GM12864 (cell line): Measurements from ENCODE around the gene RLN2.
A peak's percentile ranks its signal among the peaks of the same experiment; 100 is the strongest.

ENCODE experiments used
- DNase-seq: peaks from one replicate; pipeline ENCODE4 v3.0.0-alpha.2; 2011; ENCODE audit warnings: low read depth
- H3K4me3 ChIP-seq: 2 replicates; pipeline ENCODE4 v1.5.1; 2011; ENCODE audit warnings: mild to moderate bottlenecking, low read depth, low read length, control low read depth
- TF ChIP-seq, protein P1 (sequence below): IDR thresholded peaks from 2 replicates; pipeline ENCODE4 v1.5.1; 2011; ENCODE audit warnings: low read depth, mild to moderate bottlenecking, moderate library complexity, low read length, control low read depth, inconsistent platforms; ENCODE audit errors: missing control alignments

Gene RLN2

GRCh38 chr9:5292141-5292540 lies 12.4 kb downstream of the RLN2 start:
- TF ChIP-seq, protein P1, sequence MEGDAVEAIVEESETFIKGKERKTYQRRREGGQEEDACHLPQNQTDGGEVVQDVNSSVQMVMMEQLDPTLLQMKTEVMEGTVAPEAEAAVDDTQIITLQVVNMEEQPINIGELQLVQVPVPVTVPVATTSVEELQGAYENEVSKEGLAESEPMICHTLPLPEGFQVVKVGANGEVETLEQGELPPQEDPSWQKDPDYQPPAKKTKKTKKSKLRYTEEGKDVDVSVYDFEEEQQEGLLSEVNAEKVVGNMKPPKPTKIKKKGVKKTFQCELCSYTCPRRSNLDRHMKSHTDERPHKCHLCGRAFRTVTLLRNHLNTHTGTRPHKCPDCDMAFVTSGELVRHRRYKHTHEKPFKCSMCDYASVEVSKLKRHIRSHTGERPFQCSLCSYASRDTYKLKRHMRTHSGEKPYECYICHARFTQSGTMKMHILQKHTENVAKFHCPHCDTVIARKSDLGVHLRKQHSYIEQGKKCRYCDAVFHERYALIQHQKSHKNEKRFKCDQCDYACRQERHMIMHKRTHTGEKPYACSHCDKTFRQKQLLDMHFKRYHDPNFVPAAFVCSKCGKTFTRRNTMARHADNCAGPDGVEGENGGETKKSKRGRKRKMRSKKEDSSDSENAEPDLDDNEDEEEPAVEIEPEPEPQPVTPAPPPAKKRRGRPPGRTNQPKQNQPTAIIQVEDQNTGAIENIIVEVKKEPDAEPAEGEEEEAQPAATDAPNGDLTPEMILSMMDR, result no peak
- DNase-seq, result no peak
- no peak overlapping the region for H3K4me3 ChIP-seq

- TF ChIP-seq, protein P1, result no peak
- no peak for DNase-seq
These were observed 15.9 kb downstream of the RLN2 start for GRCh38 chr9:5288591-5288990.

GRCh38 chr9:5286262-5286661 lies 18.3 kb downstream of the RLN2 start:
- TF ChIP-seq, protein P1, result no peak
- no peak overlapping the region for H3K4me3 ChIP-seq
- DNase-seq, result no peak

More at GRCh38 chr9:5288591-5288990, 15.9 kb downstream of the RLN2 start:
- H3K4me3 ChIP-seq, result no peak overlapping the region

- DNase-seq, result peak; percentile 25
- TF ChIP-seq, protein P1, result no peak
- no peak overlapping the region for H3K4me3 ChIP-seq
These were observed 26.0 kb downstream of the RLN2 start for GRCh38 chr9:5278486-5278885.

- no peak overlapping the region for H3K4me3 ChIP-seq
- peak; percentile 7 for DNase-seq
- TF ChIP-seq, protein P1, result no peak
These were observed 29.7 kb downstream of the RLN2 start for GRCh38 chr9:5274770-5275169.

- no peak overlapping the region for H3K4me3 ChIP-seq
- no peak for DNase-seq
- TF ChIP-seq, protein P1, result no peak
These were observed 35.2 kb downstream of the RLN2 start for GRCh38 chr9:5269249-5269715.

DNA sequence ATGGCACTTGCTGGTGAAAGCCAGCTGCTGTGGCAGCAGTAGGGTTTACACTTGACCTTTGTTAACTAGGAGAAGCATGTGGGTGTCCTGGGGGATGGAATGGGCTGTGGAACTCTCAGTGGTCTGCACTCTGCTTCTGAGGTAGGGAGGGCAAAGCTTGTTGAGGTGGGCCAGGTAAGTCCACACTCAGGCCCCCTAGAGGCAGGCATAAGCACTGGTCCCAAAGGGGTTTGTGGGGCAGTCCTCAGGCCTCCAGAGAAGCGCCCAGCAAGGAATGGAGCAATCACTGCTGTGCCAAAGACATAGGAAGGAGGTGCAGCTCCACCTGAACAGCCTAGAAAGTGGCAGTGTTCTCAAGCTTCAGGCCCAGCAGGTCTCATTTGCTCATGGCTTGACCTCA lies 38.6 kb downstream of the RLN2 start:
- TF ChIP-seq, protein P1, result peak; percentile 56
- H3K4me3 ChIP-seq, result no peak overlapping the region
- DNase-seq, result no peak
